HG02623 (cell line): ENCODE data around the gene USP32.

ENCODE experiments used
- ATAC-seq: cut with Tn5 transposase; IDR thresholded peaks from one replicate; pipeline ENCODE4 v1.9.1; 2021; ENCODE audit warnings: moderate library complexity; ENCODE audit not compliant: unreplicated experiment

The USP32 gene

GRCh38 chr17:60303406-60304099, 88.4 kb downstream of the USP32 start:
- ATAC-seq = no peak

GRCh38 chr17:60301649-60302048, 90.3 kb downstream of the USP32 start:
- ATAC-seq = no peak

GRCh38 chr17:60300949-60301348, 91.0 kb downstream of the USP32 start:
- no peak for ATAC-seq

- ATAC-seq = no peak
These were observed 91.9 kb downstream of the USP32 start for GRCh38 chr17:60300011-60300410.

- ATAC-seq = no peak
These were observed 94.1 kb downstream of the USP32 start for GRCh38 chr17:60297760-60298401.

- no peak for ATAC-seq
These were observed 95.8 kb downstream of the USP32 start for GRCh38 chr17:60296177-60296576.

- ATAC-seq = no peak
These were observed 98.2 kb downstream of the USP32 start for GRCh38 chr17:60293580-60294335.

- no peak for ATAC-seq
These were observed 99.2 kb downstream of the USP32 start for GRCh38 chr17:60292697-60293096.

- ATAC-seq = no peak
These were observed 107.2 kb downstream of the USP32 start for GRCh38 chr17:60284709-60285108.

GRCh38 chr17:60283816-60284215, 108.1 kb downstream of the USP32 start:
- ATAC-seq = no peak

GRCh38 chr17:60280673-60281072, 111.3 kb downstream of the USP32 start:
- ATAC-seq = no peak

- ATAC-seq = no peak
These were observed 113.7 kb downstream of the USP32 start for GRCh38 chr17:60278237-60278636.

- ATAC-seq = no peak
These were observed 114.7 kb downstream of the USP32 start for GRCh38 chr17:60277258-60277657.

GRCh38 chr17:60269417-60269816, 122.5 kb downstream of the USP32 start:
- ATAC-seq = no peak

GRCh38 chr17:60260540-60260939, 131.4 kb downstream of the USP32 start:
- no peak for ATAC-seq

GRCh38 chr17:60258313-60258712, 133.6 kb downstream of the USP32 start:
- ATAC-seq = no peak

- no peak for ATAC-seq
These were observed 135.8 kb downstream of the USP32 start for GRCh38 chr17:60256174-60256573.

- no peak for ATAC-seq
These were observed 138.9 kb downstream of the USP32 start for GRCh38 chr17:60253048-60253447.

- no peak for ATAC-seq
These were observed 139.5 kb downstream of the USP32 start for GRCh38 chr17:60252459-60252858.

GRCh38 chr17:60249290-60249826, 142.6 kb downstream of the USP32 start:
- ATAC-seq = no peak

GRCh38 chr17:60248618-60249289, 143.2 kb downstream of the USP32 start:
- no peak for ATAC-seq
